GM12878 (cell line): ENCODE measurements around the gene PLSCR4.

Experiments used
- BHLHE40 ChIP-seq, 2 experiments: fragments of 450-650 bp in 1 of 2; IDR thresholded peaks; 2 replicates each; pipeline ENCODE4 v1.6.1; 2011 to 2017; ENCODE audit warnings: low read depth in 2 of 2, borderline replicate concordance in 1 of 2, improper control_type of control experiment in 1 of 2, low read length in 1 of 2, mild to moderate bottlenecking in 1 of 2
- CREM ChIP-seq: IDR thresholded peaks from 2 replicates; pipeline ENCODE4 v1.6.1; 2014; ENCODE audit warnings: antibody characterized with exemption, low read depth
- E2F4 ChIP-seq: IDR thresholded peaks from 2 replicates; pipeline ENCODE4 v1.6.1; 2012; ENCODE audit warnings: low read depth, low read length, improper control_type of control experiment
- MXI1 ChIP-seq: fragments of 150-350 bp; IDR thresholded peaks from 2 replicates; pipeline ENCODE4 v1.6.1; 2011; ENCODE audit warnings: low read depth, mild to moderate bottlenecking, inconsistent platforms, low read length, improper control_type of control experiment
- POLR2A ChIP-seq: IDR thresholded peaks from 2 replicates; pipeline ENCODE4 v1.6.1; 2011; ENCODE audit warnings: low read depth, mild to moderate bottlenecking, low read length
- POLR2AphosphoS5 ChIP-seq: IDR thresholded peaks from 2 replicates; pipeline ENCODE4 v1.6.1; 2011; ENCODE audit warnings: mild to moderate bottlenecking, low read length, inconsistent platforms
- SMAD1 ChIP-seq: fragments of 450-650 bp; IDR thresholded peaks from 2 replicates; pipeline ENCODE4 v1.6.1; 2018; ENCODE audit warnings: mild to moderate bottlenecking, low read depth; ENCODE audit not compliant: partially characterized antibody
- TARDBP ChIP-seq: IDR thresholded peaks from 2 replicates; pipeline ENCODE4 v1.6.1; 2016; ENCODE audit warnings: borderline replicate concordance
- TCF7 ChIP-seq: IDR thresholded peaks from 2 replicates; pipeline ENCODE4 v1.6.1; 2014; ENCODE audit warnings: antibody characterized with exemption, borderline replicate concordance
- USF1 ChIP-seq: IDR thresholded peaks from 2 replicates; pipeline ENCODE4 v1.6.1; 2011; ENCODE audit warnings: borderline replicate concordance, low read depth, mild to moderate bottlenecking, moderate library complexity, mixed read lengths, low read length; ENCODE audit not compliant: insufficient read depth; ENCODE audit errors: extremely low read length
- TF ChIP-seq, protein P1 (sequence below), 3 experiments: IDR thresholded peaks in 2 of 3; conservative IDR thresholded peaks in 1 of 3; 2 replicates each; pipeline ENCODE4 v1.5.1; 2011; ENCODE audit warnings: low read depth in 3 of 3, low read length in 3 of 3, mild to moderate bottlenecking in 3 of 3, control low read depth in 2 of 3, moderate library complexity in 2 of 3, inconsistent platforms in 1 of 3, mixed read lengths in 1 of 3; ENCODE audit not compliant: control insufficient read depth in 2 of 3, insufficient read depth in 1 of 3; ENCODE audit errors: extremely low read depth in 1 of 3

GRCh38 chr3:146165877-146166276 lies 85.0 kb downstream of the PLSCR4 start:
- no peak for TF ChIP-seq USF1
- TF ChIP-seq E2F4 = no peak
- no peak for TF ChIP-seq POLR2AphosphoS5
- TF ChIP-seq SMAD1 = no peak
- TF ChIP-seq, protein P1, sequence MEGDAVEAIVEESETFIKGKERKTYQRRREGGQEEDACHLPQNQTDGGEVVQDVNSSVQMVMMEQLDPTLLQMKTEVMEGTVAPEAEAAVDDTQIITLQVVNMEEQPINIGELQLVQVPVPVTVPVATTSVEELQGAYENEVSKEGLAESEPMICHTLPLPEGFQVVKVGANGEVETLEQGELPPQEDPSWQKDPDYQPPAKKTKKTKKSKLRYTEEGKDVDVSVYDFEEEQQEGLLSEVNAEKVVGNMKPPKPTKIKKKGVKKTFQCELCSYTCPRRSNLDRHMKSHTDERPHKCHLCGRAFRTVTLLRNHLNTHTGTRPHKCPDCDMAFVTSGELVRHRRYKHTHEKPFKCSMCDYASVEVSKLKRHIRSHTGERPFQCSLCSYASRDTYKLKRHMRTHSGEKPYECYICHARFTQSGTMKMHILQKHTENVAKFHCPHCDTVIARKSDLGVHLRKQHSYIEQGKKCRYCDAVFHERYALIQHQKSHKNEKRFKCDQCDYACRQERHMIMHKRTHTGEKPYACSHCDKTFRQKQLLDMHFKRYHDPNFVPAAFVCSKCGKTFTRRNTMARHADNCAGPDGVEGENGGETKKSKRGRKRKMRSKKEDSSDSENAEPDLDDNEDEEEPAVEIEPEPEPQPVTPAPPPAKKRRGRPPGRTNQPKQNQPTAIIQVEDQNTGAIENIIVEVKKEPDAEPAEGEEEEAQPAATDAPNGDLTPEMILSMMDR (IDR thresholded peaks at IDR 0.05 in 2 of 3, conservative IDR thresholded peaks at IDR 0.05 in 1 of 3; ENCODE audit: control insufficient read depth in 2 of 3, extremely low read depth in 1 of 3, insufficient read depth in 1 of 3, low read depth in 3 of 3, low read length in 3 of 3) = no peak
- no peak for TF ChIP-seq TARDBP
- TF ChIP-seq BHLHE40 (IDR thresholded peaks at IDR 0.05; ENCODE audit: borderline replicate concordance in 1 of 2, low read depth in 2 of 2, low read length in 1 of 2) = no peak
- TF ChIP-seq MXI1 = no peak
- no peak for TF ChIP-seq TCF7
- TF ChIP-seq CREM = no peak
- TF ChIP-seq POLR2A = no peak
